ENCODE data around the gene GREB1.

GREB1 gene

DNA sequence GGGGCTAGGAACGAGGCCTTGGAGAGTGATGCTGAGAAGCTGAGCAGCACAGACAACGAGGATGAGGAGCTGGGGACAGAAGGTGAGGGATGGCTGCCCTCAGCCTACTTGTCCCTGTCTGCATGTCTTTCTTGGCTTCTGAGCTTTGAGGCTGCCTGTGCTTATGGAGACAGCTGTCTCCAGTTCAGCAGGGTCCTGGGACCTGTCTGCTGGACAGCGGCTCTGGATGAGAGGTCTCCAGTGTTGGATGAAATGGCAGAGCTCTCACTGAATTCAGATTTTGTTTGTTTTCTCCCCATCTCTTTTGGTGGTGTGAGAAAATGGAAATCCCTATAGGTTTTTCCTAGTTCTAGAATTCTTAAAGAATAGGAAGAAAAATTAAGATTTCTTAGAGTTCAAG, 81.4 kb downstream of the GREB1 start:
- no peak for DNase-seq

DNA sequence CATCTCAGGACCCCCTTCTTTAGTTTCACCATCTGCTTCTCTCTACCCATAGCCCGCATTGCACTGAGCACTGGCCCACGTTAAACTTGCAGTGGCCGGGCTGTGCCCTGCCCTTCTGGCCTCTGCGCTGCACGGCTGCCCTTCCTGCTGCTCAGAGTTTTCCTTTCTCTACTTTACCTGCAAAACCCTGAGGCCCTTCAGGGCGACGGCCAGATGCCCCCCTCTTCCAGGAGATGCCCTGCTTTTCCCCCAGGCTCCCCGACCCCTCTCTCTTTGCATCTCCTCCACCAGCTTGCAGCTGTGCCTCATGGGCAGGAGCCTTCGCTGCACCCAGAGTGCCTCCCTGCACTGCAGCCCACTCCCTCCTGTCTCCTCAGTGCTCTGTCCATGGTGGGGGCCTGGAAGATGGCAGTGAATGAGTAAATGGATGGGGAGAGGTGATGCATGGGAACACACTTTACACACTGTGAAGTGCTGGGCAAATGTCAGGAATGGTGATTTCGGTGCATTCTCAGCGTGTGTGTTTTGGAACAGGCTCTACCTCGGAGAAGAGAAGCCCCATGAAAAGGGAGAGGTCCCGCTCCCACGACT, 82.3 kb downstream of the GREB1 start:
- no peak for DNase-seq

DNA sequence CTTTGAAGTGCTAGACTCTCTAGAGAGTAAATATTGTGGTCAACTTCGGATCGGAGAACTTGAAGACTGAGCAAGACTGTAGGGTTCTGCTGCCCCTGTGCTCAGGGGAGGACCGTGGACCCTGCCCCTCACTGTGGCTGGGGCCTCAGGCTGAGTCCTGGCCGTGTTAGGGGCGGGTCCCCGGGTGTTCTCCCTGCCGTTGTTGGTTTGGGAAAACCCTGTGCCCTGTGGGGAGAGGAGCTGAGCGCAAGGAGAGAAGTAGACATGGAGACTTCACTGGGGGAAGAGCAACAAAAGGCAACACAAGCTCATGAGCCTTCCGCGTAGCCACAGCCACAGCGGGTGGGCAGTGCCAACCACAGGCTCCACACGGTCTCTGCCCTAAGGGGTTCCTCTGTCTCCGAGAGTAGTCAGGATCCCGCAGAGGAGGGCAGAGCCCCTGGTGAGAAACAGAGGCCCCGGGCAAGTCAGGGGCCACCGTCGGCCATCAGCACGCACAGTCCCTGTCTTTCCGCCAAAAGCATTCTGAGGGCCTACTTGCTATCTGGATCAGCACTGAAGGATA, 83.1 kb downstream of the GREB1 start:
- DNase-seq, result no peak

DNA sequence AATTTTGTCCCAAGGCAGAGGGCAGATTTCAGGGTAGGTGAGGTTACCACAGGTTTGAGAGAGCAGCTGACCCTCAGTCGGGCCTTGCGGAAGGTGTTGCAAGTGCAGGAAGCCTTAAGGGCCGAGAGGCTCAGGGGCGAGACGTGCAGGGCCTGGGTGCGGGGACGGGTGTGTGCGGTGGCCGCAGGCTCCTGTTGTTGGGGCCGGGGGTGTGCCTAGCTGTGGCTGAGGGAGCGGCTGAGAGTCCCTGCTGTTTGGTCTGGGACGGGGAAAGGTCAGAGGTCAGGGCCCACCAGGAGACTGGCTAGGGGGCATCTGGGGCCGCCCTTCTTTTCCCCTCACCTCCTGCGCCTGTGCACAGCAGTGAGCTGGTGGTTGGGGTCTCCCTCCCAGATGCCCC, 83.7 kb downstream of the GREB1 start:
- no peak for DNase-seq

DNA sequence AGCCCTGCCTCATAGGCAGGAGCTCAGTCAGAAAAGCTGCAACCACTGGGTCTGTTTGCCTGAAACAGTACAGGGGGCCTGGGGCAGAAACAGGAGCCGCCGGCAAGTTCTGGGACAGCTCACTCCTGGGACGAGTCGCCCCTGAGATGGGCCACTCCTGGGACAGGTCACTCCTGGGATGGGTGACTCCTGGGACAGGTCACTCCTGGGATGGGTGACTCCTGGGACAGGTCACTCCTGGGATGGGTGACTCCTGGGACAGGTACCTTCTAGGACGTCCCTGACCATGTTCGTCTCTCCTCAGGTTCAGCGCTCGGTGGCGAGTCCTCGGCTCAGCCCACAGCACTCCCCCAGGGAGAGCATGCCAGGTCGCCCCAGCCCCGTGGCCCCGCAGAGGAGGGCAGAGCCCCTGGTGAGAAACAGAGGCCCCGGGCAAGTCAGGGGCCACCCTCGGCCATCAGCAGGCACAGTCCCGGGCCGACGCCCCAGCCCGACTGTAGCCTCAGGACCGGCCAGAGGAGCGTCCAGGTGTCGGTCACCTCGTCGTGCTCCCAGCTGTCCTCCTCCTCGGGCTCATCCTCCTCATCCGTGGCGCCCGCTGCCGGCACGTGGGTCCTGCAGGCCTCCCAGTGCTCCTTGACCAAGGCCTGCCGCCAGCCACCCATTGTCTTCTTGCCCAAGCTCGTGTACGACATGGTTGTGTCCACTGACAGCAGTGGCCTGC, 84.3 kb downstream of the GREB1 start:
- DNase-seq, result no peak

DNA sequence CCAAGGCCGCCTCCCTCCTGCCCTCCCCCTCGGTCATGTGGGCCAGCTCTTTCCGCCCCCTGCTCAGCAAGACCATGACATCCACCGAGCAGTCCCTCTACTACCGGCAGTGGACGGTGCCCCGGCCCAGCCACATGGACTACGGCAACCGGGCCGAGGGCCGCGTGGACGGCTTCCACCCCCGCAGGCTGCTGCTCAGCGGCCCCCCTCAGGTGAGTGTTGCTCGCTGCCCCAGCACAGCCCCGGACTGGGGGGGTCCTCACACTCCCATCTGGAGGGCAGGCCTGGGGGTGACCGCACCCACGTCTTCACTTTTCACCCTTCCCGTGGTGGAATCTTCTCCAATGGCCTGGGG, 84.8 kb downstream of the GREB1 start:
- no peak for DNase-seq

DNA sequence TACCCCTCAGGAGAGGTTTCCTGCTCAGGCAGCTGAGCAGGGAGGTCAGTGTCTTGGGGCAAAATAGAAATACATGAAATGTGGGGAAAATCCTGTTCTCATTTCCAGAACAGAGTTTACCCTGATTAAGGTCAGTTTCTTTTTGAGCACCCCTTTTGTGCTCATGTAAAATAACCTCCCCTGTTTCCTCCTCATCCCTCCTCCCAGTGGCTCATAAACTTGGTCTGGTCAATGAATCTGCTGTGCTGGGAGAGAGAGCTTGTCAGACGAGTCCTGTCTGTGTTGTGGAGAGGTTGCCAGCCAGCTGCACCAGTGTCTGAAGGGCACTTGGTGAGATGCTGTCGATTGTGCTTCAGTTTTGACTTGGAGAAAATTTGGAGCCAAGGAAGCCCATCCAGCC, 87.6 kb downstream of the GREB1 start:
- no peak for DNase-seq

DNA sequence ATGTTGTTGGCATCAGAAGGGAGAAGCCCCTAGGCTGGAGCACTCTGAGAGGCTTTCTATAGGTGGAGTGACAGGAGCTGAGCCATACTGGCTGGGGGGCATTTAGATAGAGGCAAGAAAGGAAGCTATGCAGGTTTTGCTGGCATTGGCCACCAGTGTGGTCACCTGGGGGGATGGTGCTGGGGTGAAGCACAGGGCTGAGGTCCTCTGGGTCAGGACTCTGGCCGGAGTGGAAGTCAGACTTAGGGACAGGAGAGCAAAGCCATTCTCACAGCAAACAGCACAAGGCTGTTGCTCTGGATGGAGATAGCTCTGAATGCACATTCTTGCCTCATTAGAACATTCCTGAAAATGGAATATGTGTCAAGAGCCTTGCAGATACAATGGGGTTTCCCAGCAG, 88.8 kb downstream of the GREB1 start:
- DNase-seq, result no peak

DNA sequence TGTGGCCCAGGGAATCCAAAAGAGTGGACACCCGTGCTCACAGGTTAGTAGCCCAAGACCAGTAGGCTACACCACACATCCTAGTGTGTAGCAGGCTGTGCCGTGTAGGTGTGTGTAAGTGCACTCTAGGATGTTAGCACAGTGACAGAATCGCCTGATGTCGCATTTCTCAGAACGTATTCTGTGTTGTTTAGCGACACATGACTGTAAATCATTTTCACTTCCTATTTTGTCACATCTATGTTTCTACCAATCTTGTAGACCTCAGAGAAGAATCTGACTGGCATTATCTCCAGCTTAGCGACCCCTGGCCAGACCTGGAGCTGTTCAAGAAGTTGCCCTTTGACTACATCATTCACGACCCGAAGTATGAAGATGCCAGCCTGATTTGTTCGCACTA, 91.0 kb downstream of the GREB1 start:
- DNase-seq, result no peak

DNA sequence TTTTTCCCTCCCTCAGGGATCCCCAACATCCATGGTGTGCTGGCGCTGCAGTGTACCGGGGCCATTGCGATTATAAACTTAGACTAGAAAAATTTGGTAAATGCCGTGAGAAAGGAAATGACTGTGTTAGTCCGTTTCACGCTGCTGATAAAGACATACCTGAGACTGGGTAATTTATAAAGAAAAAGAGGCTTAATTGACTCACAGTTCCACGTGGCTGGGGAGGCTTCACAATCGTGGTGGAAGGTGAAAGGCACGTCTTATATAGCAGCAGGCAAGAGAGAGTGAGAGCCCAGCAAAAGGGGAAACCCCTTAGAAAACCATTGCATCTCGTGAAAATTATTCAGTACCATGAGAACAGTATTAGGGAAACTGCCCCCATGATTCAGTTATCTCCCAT, 91.8 kb downstream of the GREB1 start:
- no peak for DNase-seq

DNA sequence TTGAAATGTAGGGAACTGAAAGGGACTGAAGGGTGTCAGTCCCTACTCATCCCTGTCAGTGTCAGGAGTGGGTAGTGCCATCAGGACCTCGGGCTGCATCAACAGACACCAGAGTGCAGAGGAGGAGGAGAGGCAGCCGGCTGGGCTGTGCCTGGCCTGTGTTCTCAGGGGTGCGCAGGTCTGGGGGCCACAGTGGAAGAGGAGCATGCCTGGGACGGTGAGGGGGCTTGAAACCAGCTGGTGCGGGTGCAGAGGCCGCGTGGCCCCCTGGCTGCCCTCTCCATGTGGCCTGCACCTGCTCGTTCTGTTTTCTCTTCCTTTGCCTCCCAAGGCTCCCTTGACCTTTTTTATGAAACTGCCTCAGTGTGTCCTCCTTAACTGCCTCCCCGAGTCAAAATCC, 94.8 kb downstream of the GREB1 start:
- no peak for DNase-seq

DNA sequence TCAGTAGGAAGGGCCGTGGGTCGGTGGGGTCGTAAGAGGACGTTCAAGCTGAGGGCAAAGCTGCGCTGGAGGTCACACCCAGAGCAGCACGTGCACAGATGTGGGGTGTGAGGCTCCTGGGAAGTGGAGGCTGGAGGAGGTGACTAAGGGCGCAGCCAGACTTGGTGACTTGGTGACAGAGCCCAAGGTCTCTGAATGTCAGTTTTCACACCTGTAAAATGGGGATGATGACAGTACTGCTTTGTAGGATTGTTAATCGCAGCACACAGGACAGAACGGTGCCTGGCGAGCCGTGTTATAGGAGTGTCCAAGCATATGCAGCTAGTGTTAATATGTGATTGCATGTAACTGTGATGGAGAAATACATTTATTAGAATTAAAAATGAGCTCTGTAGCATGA, 95.4 kb downstream of the GREB1 start:
- DNase-seq, result no peak

DNA sequence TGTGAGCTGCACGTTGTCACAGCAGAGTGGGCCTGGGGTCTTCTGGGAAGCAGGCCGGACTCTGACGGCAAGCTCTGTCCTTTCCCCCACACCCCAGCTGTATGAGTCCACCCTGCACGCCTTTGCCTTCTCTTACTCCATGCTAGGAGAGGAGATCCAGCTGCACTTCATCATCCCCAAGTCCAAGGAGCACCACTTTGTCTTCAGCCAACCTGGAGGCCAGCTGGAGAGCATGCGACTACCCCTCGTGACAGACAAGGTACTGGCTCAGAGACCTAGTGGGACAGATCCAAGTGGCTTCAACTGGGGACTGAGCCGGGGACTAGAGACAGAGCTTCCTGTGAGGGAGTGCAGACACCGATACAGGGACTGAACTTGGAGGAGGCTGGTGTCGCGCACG, 96.0 kb downstream of the GREB1 start:
- no peak for DNase-seq

DNA sequence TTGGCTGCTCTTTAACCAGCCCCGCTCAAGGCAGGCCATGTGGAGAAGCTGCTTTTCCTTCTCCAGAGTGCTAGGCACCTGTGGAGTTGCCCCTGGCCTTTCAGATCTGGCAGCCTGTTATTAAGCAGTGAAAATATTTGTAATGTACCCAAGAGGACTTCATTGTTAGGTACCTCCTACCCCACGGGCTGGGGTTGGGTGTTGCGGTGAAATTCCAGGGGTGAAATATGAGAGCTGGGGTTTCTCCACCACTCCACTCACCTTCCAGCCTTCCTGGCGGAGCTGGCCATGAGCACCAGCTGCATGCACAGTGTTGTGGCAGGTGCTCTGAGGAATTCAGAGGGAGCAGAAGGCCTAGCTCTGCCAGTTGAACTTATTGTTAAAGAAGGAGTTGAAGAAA, 97.0 kb downstream of the GREB1 start:
- DNase-seq, result no peak

DNA sequence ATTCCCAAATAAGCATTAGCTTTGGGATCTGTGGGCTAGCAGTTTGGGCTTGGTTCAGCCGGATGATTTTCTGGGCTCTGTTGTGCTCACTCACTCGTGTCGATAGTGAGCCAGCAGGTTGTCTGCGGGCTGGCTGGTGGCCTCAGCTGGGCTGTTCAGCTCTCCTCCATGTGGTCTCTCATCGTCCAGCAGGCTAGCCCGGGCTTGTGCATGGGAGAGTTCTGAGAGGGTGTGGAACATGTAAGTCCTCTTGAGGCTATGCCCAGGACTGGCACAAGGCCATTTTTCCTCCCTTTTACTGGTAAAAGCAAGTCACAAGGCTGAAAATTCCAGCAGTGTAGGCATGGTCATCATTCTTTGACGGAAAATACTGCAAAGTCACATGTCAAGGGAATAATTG, 97.6 kb downstream of the GREB1 start:
- DNase-seq, result no peak

DNA sequence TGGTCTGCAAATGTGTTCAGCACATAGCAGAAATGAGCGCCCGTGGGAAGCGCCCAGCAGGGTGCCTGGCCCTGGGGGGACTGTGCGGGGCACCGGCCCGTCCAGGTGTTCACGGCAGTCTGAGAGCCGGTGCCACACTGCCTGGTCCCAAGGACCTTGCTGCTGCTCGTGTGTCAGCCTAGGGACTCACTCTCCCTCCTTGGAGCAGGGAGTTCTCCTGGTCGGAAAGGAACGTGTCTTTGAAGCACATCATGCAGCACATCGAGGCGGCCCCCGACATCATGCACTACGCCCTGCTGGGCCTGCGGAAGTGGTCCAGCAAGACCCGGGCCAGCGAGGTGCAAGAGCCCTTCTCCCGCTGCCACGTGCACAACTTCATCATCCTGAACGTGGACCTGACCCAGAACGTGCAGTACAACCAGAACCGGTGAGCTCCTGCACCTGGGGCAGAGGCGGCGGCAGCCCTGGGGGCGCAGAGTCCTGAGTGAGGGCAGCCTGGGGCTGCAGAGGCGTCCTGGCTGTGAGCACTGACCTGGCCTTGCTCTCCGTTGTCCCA, 100.2 kb downstream of the GREB1 start:
- DNase-seq, result no peak

DNA sequence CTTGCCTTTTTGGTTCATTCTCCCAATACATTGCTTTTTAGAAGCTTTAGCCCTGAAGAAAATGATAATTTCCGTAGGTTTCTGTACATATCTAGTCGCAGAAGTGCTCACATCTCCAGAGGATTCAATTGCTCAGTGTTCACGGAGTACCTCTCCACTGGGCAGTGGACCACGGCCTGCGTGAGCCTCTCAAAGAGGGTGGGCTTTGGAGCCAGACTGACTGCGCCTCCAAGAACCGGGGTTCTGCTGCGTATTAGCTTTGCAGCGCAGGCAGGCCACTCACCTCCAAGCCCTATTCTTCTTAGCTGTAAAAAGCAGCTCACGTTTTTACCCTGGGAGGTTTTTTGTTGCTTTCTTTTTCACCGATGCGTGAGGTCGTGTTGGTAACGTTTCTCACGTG, 100.7 kb downstream of the GREB1 start:
- DNase-seq, result no peak

DNA sequence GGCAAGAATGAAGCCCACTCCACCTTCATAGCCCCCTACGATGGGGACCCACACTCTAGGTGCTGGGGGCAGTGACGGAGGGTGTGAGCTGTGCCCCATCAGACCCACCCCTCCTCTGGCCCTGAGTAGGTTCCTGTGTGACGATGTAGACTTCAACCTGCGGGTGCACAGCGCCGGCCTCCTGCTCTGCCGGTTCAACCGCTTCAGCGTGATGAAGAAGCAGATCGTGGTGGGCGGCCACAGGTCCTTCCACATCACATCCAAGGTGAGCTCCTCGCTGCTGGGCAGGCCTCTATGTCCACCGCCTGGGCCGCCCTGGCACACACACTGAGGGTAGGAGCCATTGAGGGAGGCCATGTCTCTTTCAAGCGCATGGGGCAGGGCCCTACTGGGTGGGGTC, 101.3 kb downstream of the GREB1 start:
- DNase-seq, result no peak

DNA sequence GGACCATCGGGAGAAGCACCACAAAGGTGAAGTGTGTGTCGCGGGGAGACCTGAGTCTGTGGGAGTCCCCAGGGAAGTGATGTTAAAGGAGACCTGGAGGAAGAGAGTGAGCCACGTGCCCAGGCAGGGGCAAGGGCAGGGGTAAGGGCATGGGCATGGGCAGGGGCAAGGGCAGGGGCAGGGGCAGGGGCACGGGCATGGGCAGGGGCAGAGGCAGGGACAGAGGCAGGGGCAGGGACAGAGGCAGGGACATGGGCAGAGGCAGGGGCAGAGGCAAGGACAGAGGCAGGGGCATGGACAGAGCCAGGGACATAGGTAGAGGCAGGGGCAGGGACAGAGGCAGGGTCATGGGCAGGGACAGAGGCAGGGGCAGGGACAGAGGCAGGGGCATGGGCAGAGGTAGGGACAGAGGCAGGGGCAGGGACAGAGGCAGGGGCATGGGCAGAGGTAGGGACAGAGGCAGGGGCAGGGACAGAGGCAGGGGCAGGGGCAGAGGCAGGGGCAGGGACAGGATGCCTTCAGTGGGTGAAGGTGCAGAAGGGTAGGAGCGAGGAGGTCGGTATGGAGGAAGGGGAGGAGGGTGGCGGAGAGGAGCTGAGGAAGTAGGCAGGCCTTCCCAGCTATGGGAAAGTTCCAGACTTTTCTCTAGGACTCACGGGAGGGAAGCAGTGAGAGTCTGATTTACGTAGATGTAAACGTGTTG, 102.9 kb downstream of the GREB1 start:
- DNase-seq, result no peak

DNA sequence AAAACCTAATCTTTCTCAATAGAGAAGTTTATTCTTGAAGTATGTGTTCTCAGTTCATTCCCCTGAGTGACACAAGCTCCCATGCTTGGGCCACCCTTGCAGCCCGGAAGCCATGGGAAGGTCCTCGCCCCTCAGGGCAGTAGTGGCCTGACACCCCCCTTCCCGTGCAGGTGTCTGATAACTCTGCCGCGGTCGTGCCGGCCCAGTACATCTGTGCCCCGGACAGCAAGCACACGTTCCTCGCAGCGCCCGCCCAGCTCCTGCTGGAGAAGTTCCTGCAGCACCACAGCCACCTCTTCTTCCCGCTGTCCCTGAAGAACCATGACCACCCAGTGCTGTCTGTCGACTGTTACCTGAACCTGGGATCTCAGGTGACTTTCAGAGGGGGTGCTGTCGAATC, 103.7 kb downstream of the GREB1 start:
- no peak for DNase-seq

DNA sequence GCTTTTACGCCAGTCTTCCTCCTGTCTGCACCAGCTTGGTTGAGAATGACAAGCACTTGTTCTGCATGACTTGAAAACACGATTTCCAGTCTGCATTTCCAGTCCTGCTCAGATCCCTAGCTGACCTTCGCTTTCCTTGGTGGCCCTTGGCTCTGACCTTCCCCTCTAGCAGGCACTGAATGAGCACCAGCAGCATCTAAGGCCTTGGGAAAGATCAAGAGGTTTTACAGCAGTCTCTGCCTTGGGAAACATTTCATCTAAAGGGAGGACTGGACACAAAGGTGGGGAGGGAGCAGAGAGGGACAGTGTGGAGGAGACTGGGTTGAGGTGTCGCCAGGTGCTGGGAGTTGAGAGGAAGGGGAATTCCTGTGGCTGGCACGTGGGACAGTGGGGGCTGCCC, 105.7 kb downstream of the GREB1 start:
- no peak for DNase-seq

DNA sequence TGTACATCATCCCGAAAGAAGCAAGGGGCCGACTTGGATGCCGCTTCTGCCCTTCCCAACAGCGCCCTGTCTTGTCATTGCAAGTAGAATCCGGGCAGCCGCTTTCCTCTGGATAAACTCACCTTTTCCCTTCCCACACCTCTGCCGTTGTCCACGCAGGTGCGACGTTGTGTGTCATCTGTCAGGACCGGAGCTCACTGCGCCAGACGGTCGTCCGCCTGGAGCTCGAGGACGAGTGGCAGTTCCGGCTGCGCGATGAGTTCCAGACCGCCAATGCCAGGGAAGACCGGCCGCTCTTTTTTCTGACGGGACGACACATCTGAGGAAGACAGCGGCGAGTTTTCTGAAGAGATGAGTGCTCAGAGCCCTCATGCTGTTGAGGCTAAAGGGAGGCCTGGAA, 106.3 kb downstream of the GREB1 start:
- DNase-seq, result no peak

DNA sequence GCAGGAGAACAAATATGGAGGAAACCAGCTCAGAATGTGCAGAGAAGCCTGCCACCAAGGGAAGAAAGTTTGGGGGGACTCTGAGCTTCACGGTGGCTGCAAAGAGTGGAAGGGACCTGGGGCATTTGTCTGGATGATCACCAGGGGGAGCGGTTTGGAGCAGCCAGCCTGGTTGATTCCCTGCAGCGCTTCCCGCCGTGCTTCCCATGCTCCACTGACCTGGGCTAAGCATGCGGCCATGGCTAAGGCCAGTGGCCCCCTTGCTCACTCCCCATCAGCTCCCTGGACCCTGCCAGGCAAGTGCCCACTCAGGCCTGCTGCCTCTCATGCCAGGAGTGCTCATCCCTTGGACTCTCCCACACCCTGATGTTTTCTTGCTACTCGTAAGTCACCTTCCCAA, 109.1 kb downstream of the GREB1 start:
- DNase-seq, result no peak

DNA sequence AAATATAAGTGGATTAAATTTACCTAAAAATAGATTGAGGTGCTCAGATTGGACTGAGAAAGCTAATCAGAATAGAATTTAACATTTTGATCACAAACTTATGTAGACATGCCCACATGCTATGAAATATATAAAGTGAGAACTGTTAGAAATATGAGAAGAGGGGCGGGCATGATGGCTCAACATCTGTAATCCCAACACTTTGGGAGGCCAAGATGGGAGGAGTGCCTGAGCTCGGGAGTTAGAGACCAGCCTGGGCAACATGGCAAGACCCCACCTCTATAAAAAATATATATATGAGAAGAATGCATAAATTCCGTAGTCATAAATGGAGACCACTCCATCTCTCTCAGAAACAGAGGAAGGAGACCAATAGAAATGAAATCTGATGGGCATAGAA, 110.4 kb downstream of the GREB1 start:
- no peak for DNase-seq

Data from DMS 273 treated with DMSO at 0.1 percent for 48 hours (cell line).